Measurements from ENCODE around the gene GCH1.

DNA sequence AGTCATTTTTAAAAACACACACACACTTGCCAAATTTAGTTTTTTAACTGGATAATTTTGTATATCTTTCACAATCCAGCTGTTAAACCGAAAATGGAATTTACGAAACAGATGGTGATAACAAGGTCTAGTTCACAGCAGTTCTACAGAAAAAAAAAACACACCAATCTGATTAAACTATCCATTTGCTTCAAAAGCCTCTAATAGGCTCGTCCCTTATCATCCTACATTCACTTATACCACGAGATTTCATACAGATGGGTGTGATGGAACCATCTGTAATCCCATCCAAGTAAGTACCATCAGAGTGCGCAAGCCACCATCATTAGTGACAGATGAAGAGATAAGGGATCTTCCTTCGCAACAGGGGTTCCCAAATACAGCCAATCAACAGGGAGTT lies 20.1 kb downstream of the GCH1 start:
- TF ChIP-seq, protein P1, sequence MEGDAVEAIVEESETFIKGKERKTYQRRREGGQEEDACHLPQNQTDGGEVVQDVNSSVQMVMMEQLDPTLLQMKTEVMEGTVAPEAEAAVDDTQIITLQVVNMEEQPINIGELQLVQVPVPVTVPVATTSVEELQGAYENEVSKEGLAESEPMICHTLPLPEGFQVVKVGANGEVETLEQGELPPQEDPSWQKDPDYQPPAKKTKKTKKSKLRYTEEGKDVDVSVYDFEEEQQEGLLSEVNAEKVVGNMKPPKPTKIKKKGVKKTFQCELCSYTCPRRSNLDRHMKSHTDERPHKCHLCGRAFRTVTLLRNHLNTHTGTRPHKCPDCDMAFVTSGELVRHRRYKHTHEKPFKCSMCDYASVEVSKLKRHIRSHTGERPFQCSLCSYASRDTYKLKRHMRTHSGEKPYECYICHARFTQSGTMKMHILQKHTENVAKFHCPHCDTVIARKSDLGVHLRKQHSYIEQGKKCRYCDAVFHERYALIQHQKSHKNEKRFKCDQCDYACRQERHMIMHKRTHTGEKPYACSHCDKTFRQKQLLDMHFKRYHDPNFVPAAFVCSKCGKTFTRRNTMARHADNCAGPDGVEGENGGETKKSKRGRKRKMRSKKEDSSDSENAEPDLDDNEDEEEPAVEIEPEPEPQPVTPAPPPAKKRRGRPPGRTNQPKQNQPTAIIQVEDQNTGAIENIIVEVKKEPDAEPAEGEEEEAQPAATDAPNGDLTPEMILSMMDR (IDR thresholded peaks at IDR 0.05): no peak
- TF ChIP-seq EZH2 (IDR thresholded peaks at IDR 0.05) (no peak), EZH2phosphoT487 (IDR thresholded peaks at IDR 0.05) (no peak)
